ENCODE data around the gene DYSF.

Gene DYSF

DNA sequence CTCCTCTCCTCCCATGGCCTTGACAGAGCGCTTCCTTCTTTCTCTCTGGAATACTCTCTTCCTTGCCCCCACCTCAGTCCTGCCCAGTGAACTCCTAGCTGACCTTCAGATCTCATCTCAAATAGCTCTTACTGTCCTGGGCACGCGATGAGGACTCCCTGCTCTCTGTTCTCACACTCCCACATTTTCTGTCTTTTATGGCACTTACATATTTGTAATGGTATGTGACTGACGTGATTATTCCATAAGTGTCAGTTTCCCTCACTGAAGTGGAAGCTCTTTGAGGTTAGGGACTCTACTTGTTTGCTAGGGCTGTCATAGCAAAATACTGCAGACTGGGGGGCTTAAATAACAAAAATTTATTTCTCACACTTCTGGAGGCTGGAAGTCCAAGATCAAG is 1.7 kb upstream of the DYSF start:
- no peak for DNase-seq (ENCODE audit: low read depth)
- TF ChIP-seq, protein P1, sequence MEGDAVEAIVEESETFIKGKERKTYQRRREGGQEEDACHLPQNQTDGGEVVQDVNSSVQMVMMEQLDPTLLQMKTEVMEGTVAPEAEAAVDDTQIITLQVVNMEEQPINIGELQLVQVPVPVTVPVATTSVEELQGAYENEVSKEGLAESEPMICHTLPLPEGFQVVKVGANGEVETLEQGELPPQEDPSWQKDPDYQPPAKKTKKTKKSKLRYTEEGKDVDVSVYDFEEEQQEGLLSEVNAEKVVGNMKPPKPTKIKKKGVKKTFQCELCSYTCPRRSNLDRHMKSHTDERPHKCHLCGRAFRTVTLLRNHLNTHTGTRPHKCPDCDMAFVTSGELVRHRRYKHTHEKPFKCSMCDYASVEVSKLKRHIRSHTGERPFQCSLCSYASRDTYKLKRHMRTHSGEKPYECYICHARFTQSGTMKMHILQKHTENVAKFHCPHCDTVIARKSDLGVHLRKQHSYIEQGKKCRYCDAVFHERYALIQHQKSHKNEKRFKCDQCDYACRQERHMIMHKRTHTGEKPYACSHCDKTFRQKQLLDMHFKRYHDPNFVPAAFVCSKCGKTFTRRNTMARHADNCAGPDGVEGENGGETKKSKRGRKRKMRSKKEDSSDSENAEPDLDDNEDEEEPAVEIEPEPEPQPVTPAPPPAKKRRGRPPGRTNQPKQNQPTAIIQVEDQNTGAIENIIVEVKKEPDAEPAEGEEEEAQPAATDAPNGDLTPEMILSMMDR (conservative IDR thresholded peaks at IDR 0.05; ENCODE audit: low read depth, low read length): no peak
- H3K4me3 ChIP-seq (ENCODE audit: low read length): no peak overlapping the region

DNA sequence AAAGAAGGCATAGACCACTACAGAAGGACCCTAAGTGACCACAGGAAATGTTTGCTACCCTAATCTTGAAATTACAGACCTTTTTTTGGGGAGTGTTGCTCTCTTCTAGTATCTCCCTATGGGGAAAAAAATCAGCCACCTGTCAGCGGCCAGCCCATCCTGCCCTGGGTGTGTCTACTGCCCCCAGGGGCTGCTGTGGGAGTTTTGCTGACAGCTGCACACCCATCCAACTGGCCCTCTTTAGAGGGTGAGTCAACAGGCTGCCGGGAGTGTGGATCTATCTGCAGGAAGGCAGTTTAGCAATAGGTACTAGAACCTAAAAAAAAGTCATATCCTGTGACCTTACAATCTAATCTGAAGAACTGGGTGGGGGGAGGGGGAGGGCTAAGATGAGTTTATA is 796 bp upstream of the DYSF start:
- TF ChIP-seq, protein P1 (conservative IDR thresholded peaks at IDR 0.05; ENCODE audit: low read depth, low read length): peak; percentile 29
- no peak overlapping the region for H3K4me3 ChIP-seq (ENCODE audit: low read length)
- DNase-seq (ENCODE audit: low read depth): no peak

- DNase-seq (ENCODE audit: low read depth): no peak
- TF ChIP-seq, protein P1 (conservative IDR thresholded peaks at IDR 0.05; ENCODE audit: low read depth, low read length): no peak
- peak overlapping the region; percentile 50 for H3K4me3 ChIP-seq (ENCODE audit: low read length)
These were observed 1.1 kb downstream of the DYSF start for GRCh38 chr2:71454221-71455010.

- TF ChIP-seq, protein P1 (conservative IDR thresholded peaks at IDR 0.05; ENCODE audit: low read depth, low read length): no peak
- no peak for DNase-seq (ENCODE audit: low read depth)
- no peak overlapping the region for H3K4me3 ChIP-seq (ENCODE audit: low read length)
These were observed 1.8 kb downstream of the DYSF start for GRCh38 chr2:71455011-71455740.

GRCh38 chr2:71455741-71456569 is 2.6 kb downstream of the DYSF start:
- DNase-seq (ENCODE audit: low read depth): no peak
- H3K4me3 ChIP-seq (ENCODE audit: low read length): no peak overlapping the region
- TF ChIP-seq, protein P1 (conservative IDR thresholded peaks at IDR 0.05; ENCODE audit: low read depth, low read length): no peak

DNA sequence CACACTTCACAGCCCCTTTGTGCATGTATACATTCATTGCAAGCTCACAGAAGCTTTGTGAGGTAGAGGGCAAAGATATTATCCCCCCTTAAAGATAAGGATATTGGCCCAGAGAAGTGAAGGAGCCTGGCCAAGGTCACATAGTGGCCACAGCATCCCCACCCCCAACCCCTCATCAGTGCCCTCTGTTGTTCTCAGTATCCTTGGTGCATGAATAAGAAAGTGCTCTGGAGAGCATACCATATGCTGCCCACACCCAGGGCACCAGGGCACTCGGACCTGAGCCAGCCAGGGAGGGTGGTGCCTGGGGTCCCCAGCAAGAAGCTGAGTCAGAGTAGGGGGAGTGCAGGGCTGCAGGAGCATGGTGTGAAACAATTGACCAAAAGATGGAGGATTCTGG is 3.3 kb downstream of the DYSF start:
- no peak for DNase-seq (ENCODE audit: low read depth)
- TF ChIP-seq, protein P1 (conservative IDR thresholded peaks at IDR 0.05; ENCODE audit: low read depth, low read length): no peak
- no peak overlapping the region for H3K4me3 ChIP-seq (ENCODE audit: low read length)
